ACC112 (cell line): ENCODE measurements around the gene DSEL.

ENCODE experiments used
- H2AFZ ChIP-seq: fragments of 200-600 bp; sonication (generic); one replicate; pipeline ENCODE4 v1.6.0; 2017; ENCODE audit warnings: antibody characterized with exemption, low read length; ENCODE audit not compliant: unreplicated experiment
- H3K27ac ChIP-seq: fragments of 200-600 bp; sonication (generic); 2 replicates; pipeline ENCODE4 v1.5.1; 2014; ENCODE audit warnings: low read depth, mild to moderate bottlenecking, antibody characterized with exemption, low read length, moderate library complexity
- H3K27me3 ChIP-seq: fragments of 200-600 bp; sonication (generic); 2 replicates; pipeline ENCODE4 v1.6.1; 2014; ENCODE audit warnings: mild to moderate bottlenecking, antibody characterized with exemption, low read length, moderate library complexity, mixed read lengths; ENCODE audit not compliant: insufficient read depth
- H3K36me3 ChIP-seq: fragments of 200-600 bp; sonication (generic); 2 replicates; pipeline ENCODE4 v1.6.1; 2016; ENCODE audit warnings: mild to moderate bottlenecking, antibody characterized with exemption, low read length, moderate library complexity, mixed read lengths; ENCODE audit not compliant: insufficient read depth
- H3K4me1 ChIP-seq: fragments of 200-600 bp; sonication (generic); one replicate; pipeline ENCODE4 v1.6.1; 2016; ENCODE audit warnings: low read length, mixed read lengths; ENCODE audit not compliant: insufficient read depth, unreplicated experiment, control insufficient read depth
- H3K4me3 ChIP-seq: fragments of 200-600 bp; sonication (generic); 2 replicates; pipeline ENCODE4 v1.5.1; 2014; ENCODE audit warnings: mild to moderate bottlenecking, low read depth, low read length
- H3K79me2 ChIP-seq: fragments of 200-600 bp; sonication (generic); one replicate; pipeline ENCODE4 v1.6.0; 2016; ENCODE audit warnings: low read length; ENCODE audit not compliant: control insufficient read depth, unreplicated experiment, insufficient read depth

DSEL gene

GRCh38 chr18:67518566-67518965 lies 2.0 kb upstream of the DSEL start:
- Histone ChIP-seq H3K36me3 (peaks cover 7% of the 10 kb centered on the region), H2AFZ (peak overlapping the region; percentile 17), H3K4me1 (peaks cover 18% of the 10 kb centered on the region), H3K27me3 (no peaks in the 10 kb centered on the region), H3K79me2 (peaks cover 29% of the 10 kb centered on the region), H3K4me3 (no peak overlapping the region), H3K27ac (no peak overlapping the region)

- H3K4me1 ChIP-seq, result peaks cover 20% of the 10 kb centered on the region
- peak overlapping the region; percentile 82 for H3K27ac ChIP-seq
- H3K79me2 ChIP-seq, result peaks cover 41% of the 10 kb centered on the region
- H3K4me3 ChIP-seq, result peak overlapping the region; percentile 95
- no peaks in the 10 kb centered on the region for H3K27me3 ChIP-seq
- peak overlapping the region; percentile 98 for H2AFZ ChIP-seq
- H3K36me3 ChIP-seq, result peaks cover 19% of the 10 kb centered on the region
These were observed 885 bp upstream of the DSEL start for GRCh38 chr18:67517444-67517765.

- peak overlapping the region; percentile 60 for H2AFZ ChIP-seq
- peak overlapping the region; percentile 66 for H3K27ac ChIP-seq
- peaks cover 20% of the 10 kb centered on the region for H3K4me1 ChIP-seq
- no peaks in the 10 kb centered on the region for H3K27me3 ChIP-seq
- H3K36me3 ChIP-seq, result peaks cover 32% of the 10 kb centered on the region
- H3K79me2 ChIP-seq, result peaks cover 55% of the 10 kb centered on the region
- peak overlapping the region; percentile 95 for H3K4me3 ChIP-seq
These were observed 480 bp downstream of the DSEL start for GRCh38 chr18:67515942-67516538.

- Histone ChIP-seq H3K36me3 (peaks cover 43% of the 10 kb centered on the region), H3K27ac (peak overlapping the region; percentile 22), H3K27me3 (no peaks in the 10 kb centered on the region), H3K4me1 (peaks cover 26% of the 10 kb centered on the region), H2AFZ (no peak overlapping the region), H3K79me2 (peaks cover 65% of the 10 kb centered on the region), H3K4me3 (peak overlapping the region; percentile 95)
These were observed 1.5 kb downstream of the DSEL start for GRCh38 chr18:67514901-67515540.

GRCh38 chr18:67514465-67514864 lies 2.1 kb downstream of the DSEL start:
- H3K4me3 ChIP-seq, result peak overlapping the region; percentile 95
- H3K27me3 ChIP-seq, result no peaks in the 10 kb centered on the region
- peaks cover 24% of the 10 kb centered on the region for H3K4me1 ChIP-seq
- no peak overlapping the region for H2AFZ ChIP-seq
- peaks cover 66% of the 10 kb centered on the region for H3K79me2 ChIP-seq
- peak overlapping the region; percentile 22; the same call in 1 of the 2 replicates for H3K27ac ChIP-seq
- H3K36me3 ChIP-seq, result peaks cover 46% of the 10 kb centered on the region

- Histone ChIP-seq H3K4me1 (peaks cover 24% of the 10 kb centered on the region), H3K79me2 (peaks cover 71% of the 10 kb centered on the region), H3K4me3 (peak overlapping the region; percentile 95), H3K27me3 (no peaks in the 10 kb centered on the region), H3K36me3 (peaks cover 51% of the 10 kb centered on the region), H3K27ac (no peak overlapping the region), H2AFZ (no peak overlapping the region)
These were observed 3.2 kb downstream of the DSEL start for GRCh38 chr18:67513280-67513679.

GRCh38 chr18:67511840-67512239 lies 4.7 kb downstream of the DSEL start:
- Histone ChIP-seq H3K27ac (no peak overlapping the region), H3K27me3 (no peaks in the 10 kb centered on the region), H3K4me3 (no peak overlapping the region), H3K79me2 (peaks cover 71% of the 10 kb centered on the region), H2AFZ (no peak overlapping the region), H3K36me3 (peaks cover 51% of the 10 kb centered on the region), H3K4me1 (peaks cover 28% of the 10 kb centered on the region)

- peaks cover 51% of the 10 kb centered on the region for H3K36me3 ChIP-seq
- no peaks in the 10 kb centered on the region for H3K27me3 ChIP-seq
- peaks cover 64% of the 10 kb centered on the region for H3K79me2 ChIP-seq
- H3K4me1 ChIP-seq, result peaks cover 28% of the 10 kb centered on the region
- H2AFZ ChIP-seq, result no peak overlapping the region
- H3K27ac ChIP-seq, result no peak overlapping the region
- H3K4me3 ChIP-seq, result no peak overlapping the region
These were observed 5.7 kb downstream of the DSEL start for GRCh38 chr18:67510831-67511230.

GRCh38 chr18:67509741-67510391 lies 6.7 kb downstream of the DSEL start:
- no peak overlapping the region for H2AFZ ChIP-seq
- no peaks in the 10 kb centered on the region for H3K27me3 ChIP-seq
- H3K79me2 ChIP-seq, result peaks cover 54% of the 10 kb centered on the region
- peaks cover 56% of the 10 kb centered on the region for H3K36me3 ChIP-seq
- H3K4me3 ChIP-seq, result no peak overlapping the region
- peaks cover 28% of the 10 kb centered on the region for H3K4me1 ChIP-seq
- H3K27ac ChIP-seq, result no peak overlapping the region

GRCh38 chr18:67508146-67508545 lies 8.4 kb downstream of the DSEL start:
- H3K36me3 ChIP-seq, result peaks cover 45% of the 10 kb centered on the region
- no peak overlapping the region for H2AFZ ChIP-seq

GRCh38 chr18:67504739-67505138 lies 11.8 kb downstream of the DSEL start:
- no peak overlapping the region for H3K27ac ChIP-seq
- peaks cover 4% of the 10 kb centered on the region for H3K79me2 ChIP-seq
- no peaks in the 10 kb centered on the region for H3K27me3 ChIP-seq
- peaks cover 9% of the 10 kb centered on the region for H3K4me1 ChIP-seq
- peaks cover 11% of the 10 kb centered on the region for H3K36me3 ChIP-seq
- no peak overlapping the region for H3K4me3 ChIP-seq
- no peak overlapping the region for H2AFZ ChIP-seq

More at GRCh38 chr18:67508146-67508545, 8.4 kb downstream of the DSEL start:
- Histone ChIP-seq H3K4me3 (no peak overlapping the region), H3K27me3 (no peaks in the 10 kb centered on the region), H3K79me2 (peaks cover 37% of the 10 kb centered on the region), H3K4me1 (peaks cover 16% of the 10 kb centered on the region), H3K27ac (no peak overlapping the region)
